HG02759 (cell line): ENCODE data around the gene TMPRSS3.

Experiments
- ATAC-seq: cut with Tn5 transposase; IDR thresholded peaks from one replicate; pipeline ENCODE4 v1.9.1; 2021; ENCODE audit warnings: mild to moderate bottlenecking, moderate library complexity; ENCODE audit not compliant: unreplicated experiment

Gene TMPRSS3

GRCh38 chr21:42390193-42390592 lies 5.7 kb downstream of the TMPRSS3 start:
- no peak for ATAC-seq

GRCh38 chr21:42389449-42389835 lies 6.4 kb downstream of the TMPRSS3 start:
- no peak for ATAC-seq

GRCh38 chr21:42388740-42389448 lies 7.0 kb downstream of the TMPRSS3 start:
- no peak for ATAC-seq

- ATAC-seq, result no peak
Measured at GRCh38 chr21:42387843-42388340, 8.0 kb downstream of the TMPRSS3 start.

- no peak for ATAC-seq
Measured at GRCh38 chr21:42387164-42387563, 8.7 kb downstream of the TMPRSS3 start.

- ATAC-seq, result no peak
Measured at GRCh38 chr21:42386034-42386591, 9.7 kb downstream of the TMPRSS3 start.

GRCh38 chr21:42385619-42386018 lies 10.2 kb downstream of the TMPRSS3 start:
- no peak for ATAC-seq

- ATAC-seq, result no peak
Measured at GRCh38 chr21:42384989-42385388, 10.9 kb downstream of the TMPRSS3 start.

GRCh38 chr21:42384156-42384945 lies 11.5 kb downstream of the TMPRSS3 start:
- no peak for ATAC-seq

- ATAC-seq, result no peak
Measured at GRCh38 chr21:42383331-42383730, 12.5 kb downstream of the TMPRSS3 start.

GRCh38 chr21:42382915-42383314 lies 12.9 kb downstream of the TMPRSS3 start:
- ATAC-seq, result no peak

- no peak for ATAC-seq
Measured at GRCh38 chr21:42381347-42381984, 14.4 kb downstream of the TMPRSS3 start.

- ATAC-seq, result no peak
Measured at GRCh38 chr21:42379426-42380215, 16.2 kb downstream of the TMPRSS3 start.

GRCh38 chr21:42378418-42378817 lies 17.4 kb downstream of the TMPRSS3 start:
- no peak for ATAC-seq

- no peak for ATAC-seq
Measured at GRCh38 chr21:42377951-42378340, 17.9 kb downstream of the TMPRSS3 start.

GRCh38 chr21:42377211-42377950 lies 18.5 kb downstream of the TMPRSS3 start:
- ATAC-seq, result no peak

- no peak for ATAC-seq
Measured at GRCh38 chr21:42376338-42376982, 19.4 kb downstream of the TMPRSS3 start.

GRCh38 chr21:42375966-42376337 lies 19.9 kb downstream of the TMPRSS3 start:
- ATAC-seq, result no peak

GRCh38 chr21:42375506-42375905 lies 20.3 kb downstream of the TMPRSS3 start:
- no peak for ATAC-seq
